Measurements from ENCODE around the gene PLSCR3.

GRCh38 chr17:7403727-7403976, 9.3 kb upstream of the PLSCR3 start:
- TF ChIP-seq CTCF (IDR thresholded peaks at IDR 0.05): no peak
- no peak for TF ChIP-seq POLR2A (IDR thresholded peaks at IDR 0.05)
